HG03025 (cell line): ENCODE results near the gene WDFY3.

ENCODE experiments used
- ATAC-seq: cut with Tn5 transposase; IDR thresholded peaks from one replicate; pipeline ENCODE4 v1.9.1; 2021; ENCODE audit warnings: mild to moderate bottlenecking, moderate library complexity; ENCODE audit not compliant: unreplicated experiment, low FRiP score

The WDFY3 gene

GRCh38 chr4:84803116-84803515 lies 163.4 kb downstream of the WDFY3 start:
- no peak for ATAC-seq

- ATAC-seq = no peak
These were observed 166.2 kb downstream of the WDFY3 start for GRCh38 chr4:84800256-84800655.

GRCh38 chr4:84799318-84799717 lies 167.2 kb downstream of the WDFY3 start:
- no peak for ATAC-seq

- ATAC-seq = no peak
These were observed 170.1 kb downstream of the WDFY3 start for GRCh38 chr4:84796394-84796793.

- no peak for ATAC-seq
These were observed 173.9 kb downstream of the WDFY3 start for GRCh38 chr4:84792366-84793301.

- no peak for ATAC-seq
These were observed 175.5 kb downstream of the WDFY3 start for GRCh38 chr4:84790769-84791565.

- no peak for ATAC-seq
These were observed 180.0 kb downstream of the WDFY3 start for GRCh38 chr4:84786478-84786877.

GRCh38 chr4:84782517-84782916 lies 184.0 kb downstream of the WDFY3 start:
- no peak for ATAC-seq

- no peak for ATAC-seq
These were observed 185.8 kb downstream of the WDFY3 start for GRCh38 chr4:84780719-84781118.

GRCh38 chr4:84778041-84778440 lies 188.4 kb downstream of the WDFY3 start:
- ATAC-seq = no peak

- no peak for ATAC-seq
These were observed 199.3 kb downstream of the WDFY3 start for GRCh38 chr4:84767168-84767567.

GRCh38 chr4:84753321-84753972 lies 213.0 kb downstream of the WDFY3 start:
- ATAC-seq = no peak

GRCh38 chr4:84751707-84752106 lies 214.8 kb downstream of the WDFY3 start:
- no peak for ATAC-seq

GRCh38 chr4:84750960-84751283 lies 215.6 kb downstream of the WDFY3 start:
- ATAC-seq = no peak

- peak; percentile 73 for ATAC-seq
These were observed 216.1 kb downstream of the WDFY3 start for GRCh38 chr4:84750260-84750959.

- ATAC-seq = no peak
These were observed 226.4 kb downstream of the WDFY3 start for GRCh38 chr4:84740057-84740456.

GRCh38 chr4:84738622-84739021 lies 227.9 kb downstream of the WDFY3 start:
- ATAC-seq = no peak

- no peak for ATAC-seq
These were observed 228.8 kb downstream of the WDFY3 start for GRCh38 chr4:84737656-84738055.

- no peak for ATAC-seq
These were observed 232.5 kb downstream of the WDFY3 start for GRCh38 chr4:84734037-84734436.

GRCh38 chr4:84733343-84734033 lies 233.0 kb downstream of the WDFY3 start:
- no peak for ATAC-seq
